BE2C (cell line): ENCODE results near the gene PHACTR1.

Source experiments
- DNase-seq: peaks from one replicate; pipeline ENCODE4 v3.0.0-alpha.2; 2020
- H3K27me3 ChIP-seq: fragments of 250-450 bp; sonication (Bioruptor Pico); 2 replicates; pipeline ENCODE4 v1.5.1; 2020; ENCODE audit warnings: mild to moderate bottlenecking
- H3K36me3 ChIP-seq: fragments of 250-450 bp; sonication (Bioruptor Pico); 2 replicates; pipeline ENCODE4 v1.5.1; 2020; ENCODE audit warnings: mild to moderate bottlenecking
- H3K4me1 ChIP-seq: fragments of 250-450 bp; sonication (Bioruptor Pico); 2 replicates; pipeline ENCODE4 v1.5.1; 2020
- H3K4me3 ChIP-seq: 2 replicates; pipeline ENCODE4 v1.5.1; 2011; ENCODE audit warnings: low read depth, low read length
- H3K9me3 ChIP-seq: fragments of 250-450 bp; sonication (Bioruptor Pico); 2 replicates; pipeline ENCODE4 v1.5.1; 2020
- TF ChIP-seq, protein P1 (sequence below): IDR thresholded peaks from 2 replicates; pipeline ENCODE4 v1.5.1; 2012; ENCODE audit warnings: mild to moderate bottlenecking, low read depth, low read length

The PHACTR1 gene

DNA sequence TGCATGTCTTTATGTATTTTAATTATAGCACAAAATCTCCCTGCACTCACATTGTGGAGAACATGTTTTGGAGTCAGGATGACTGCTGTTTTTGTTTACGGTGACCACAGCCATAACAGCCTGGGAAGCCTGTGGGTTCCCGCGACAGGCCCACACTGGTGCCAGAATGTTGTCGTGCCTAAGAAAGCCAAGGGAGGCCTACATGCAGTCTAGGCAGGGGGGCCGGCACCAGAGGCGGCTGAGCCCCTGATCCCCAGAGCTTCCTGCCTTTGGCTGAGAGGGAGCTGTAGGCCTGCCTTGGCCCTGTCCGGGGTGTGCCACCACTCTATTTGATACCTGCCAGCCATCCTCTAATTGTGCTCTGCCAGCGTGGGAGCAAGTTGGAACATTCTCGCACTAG, 565.1 kb downstream of the PHACTR1 start:
- TF ChIP-seq, protein P1, sequence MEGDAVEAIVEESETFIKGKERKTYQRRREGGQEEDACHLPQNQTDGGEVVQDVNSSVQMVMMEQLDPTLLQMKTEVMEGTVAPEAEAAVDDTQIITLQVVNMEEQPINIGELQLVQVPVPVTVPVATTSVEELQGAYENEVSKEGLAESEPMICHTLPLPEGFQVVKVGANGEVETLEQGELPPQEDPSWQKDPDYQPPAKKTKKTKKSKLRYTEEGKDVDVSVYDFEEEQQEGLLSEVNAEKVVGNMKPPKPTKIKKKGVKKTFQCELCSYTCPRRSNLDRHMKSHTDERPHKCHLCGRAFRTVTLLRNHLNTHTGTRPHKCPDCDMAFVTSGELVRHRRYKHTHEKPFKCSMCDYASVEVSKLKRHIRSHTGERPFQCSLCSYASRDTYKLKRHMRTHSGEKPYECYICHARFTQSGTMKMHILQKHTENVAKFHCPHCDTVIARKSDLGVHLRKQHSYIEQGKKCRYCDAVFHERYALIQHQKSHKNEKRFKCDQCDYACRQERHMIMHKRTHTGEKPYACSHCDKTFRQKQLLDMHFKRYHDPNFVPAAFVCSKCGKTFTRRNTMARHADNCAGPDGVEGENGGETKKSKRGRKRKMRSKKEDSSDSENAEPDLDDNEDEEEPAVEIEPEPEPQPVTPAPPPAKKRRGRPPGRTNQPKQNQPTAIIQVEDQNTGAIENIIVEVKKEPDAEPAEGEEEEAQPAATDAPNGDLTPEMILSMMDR, result no peak
- Histone ChIP-seq H3K4me3 (no peak overlapping the region), H3K27me3 (no peaks in the 10 kb centered on the region), H3K4me1 (no peaks in the 10 kb centered on the region), H3K9me3 (no peaks in the 10 kb centered on the region), H3K36me3 (no peaks in the 10 kb centered on the region)
- DNase-seq, result no peak

DNA sequence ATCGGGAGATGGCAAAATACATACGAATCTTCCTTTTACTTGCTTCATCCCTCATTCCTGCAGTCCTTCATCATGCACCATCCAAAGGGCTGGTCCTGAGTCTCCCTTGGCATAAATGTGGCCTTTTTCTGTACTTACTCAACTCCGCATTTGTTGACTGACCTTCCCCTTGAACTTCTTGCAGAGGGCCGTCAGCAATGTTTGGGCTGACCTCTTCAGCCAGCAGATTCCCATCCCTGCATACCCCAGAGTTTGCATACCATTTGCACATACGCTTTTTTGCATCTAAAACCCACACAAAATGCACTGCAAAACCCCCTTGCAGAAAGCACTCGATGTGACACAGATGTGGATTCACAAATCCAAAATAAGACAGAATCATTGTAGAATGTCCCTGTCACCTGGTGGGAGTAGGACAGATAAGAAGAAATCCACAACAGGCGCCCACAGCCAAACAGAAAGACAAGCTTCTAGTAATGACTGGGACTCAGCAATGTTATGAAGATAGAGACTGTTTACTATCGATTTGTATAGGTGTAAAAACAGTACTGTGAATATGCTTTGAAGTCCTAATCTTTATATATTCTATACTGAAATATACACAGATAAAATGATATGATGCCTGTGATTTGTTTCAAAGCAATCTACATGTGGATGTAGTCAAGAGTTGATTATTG, 566.0 kb downstream of the PHACTR1 start:
- no peaks in the 10 kb centered on the region for H3K9me3 ChIP-seq
- TF ChIP-seq, protein P1, result no peak

DNA sequence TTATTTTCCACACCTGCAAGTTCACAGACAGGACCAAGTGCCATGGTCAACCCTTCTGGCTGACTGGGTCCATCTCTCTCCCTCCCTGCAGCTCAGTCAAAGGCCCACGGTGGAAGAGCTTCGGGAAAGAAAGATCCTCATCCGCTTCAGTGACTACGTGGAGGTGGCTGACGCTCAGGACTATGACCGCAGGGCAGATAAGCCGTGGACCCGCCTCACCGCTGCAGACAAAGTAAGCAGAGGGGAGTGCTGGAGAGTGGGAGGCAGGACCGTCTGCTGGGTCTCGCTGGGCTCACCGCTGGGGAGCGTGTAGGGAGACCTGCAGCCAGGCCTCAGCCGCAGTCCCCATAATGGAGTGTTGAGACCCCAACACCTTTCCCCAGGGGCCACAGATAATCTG, 566.8 kb downstream of the PHACTR1 start:
- no peaks in the 10 kb centered on the region for H3K36me3 ChIP-seq
- no peak for DNase-seq
- no peak overlapping the region for H3K4me3 ChIP-seq
- H3K27me3 ChIP-seq, result no peaks in the 10 kb centered on the region
- no peaks in the 10 kb centered on the region for H3K9me3 ChIP-seq
- TF ChIP-seq, protein P1, result no peak
- no peaks in the 10 kb centered on the region for H3K4me1 ChIP-seq

More for the DNA sequence above, 566.0 kb downstream of the PHACTR1 start:
- Histone ChIP-seq H3K36me3 (no peaks in the 10 kb centered on the region), H3K4me1 (no peaks in the 10 kb centered on the region), H3K4me3 (no peak overlapping the region), H3K27me3 (no peaks in the 10 kb centered on the region)
- no peak for DNase-seq

DNA sequence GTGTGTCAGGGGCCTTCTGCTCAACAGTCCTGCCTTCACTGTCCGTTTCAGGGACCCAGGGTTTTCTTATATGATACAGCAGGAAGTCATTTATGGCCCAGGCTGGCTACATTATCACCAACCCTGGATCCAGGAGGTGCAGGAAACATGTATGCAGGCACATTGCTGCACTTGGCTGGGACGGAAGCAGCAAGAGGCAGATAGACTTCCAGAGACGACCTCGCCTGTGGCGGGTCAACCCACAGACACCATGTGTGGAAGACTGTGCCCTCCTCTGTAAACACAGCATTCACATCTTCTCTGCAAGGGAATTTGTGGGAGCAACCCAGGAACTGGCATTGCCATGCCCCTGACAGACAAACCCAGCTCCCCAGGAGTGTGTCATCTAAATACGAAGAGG, 568.1 kb downstream of the PHACTR1 start:
- TF ChIP-seq, protein P1, result no peak
- Histone ChIP-seq H3K36me3 (no peaks in the 10 kb centered on the region), H3K4me1 (no peaks in the 10 kb centered on the region), H3K9me3 (no peaks in the 10 kb centered on the region), H3K27me3 (no peaks in the 10 kb centered on the region), H3K4me3 (no peak overlapping the region)
- no peak for DNase-seq

DNA sequence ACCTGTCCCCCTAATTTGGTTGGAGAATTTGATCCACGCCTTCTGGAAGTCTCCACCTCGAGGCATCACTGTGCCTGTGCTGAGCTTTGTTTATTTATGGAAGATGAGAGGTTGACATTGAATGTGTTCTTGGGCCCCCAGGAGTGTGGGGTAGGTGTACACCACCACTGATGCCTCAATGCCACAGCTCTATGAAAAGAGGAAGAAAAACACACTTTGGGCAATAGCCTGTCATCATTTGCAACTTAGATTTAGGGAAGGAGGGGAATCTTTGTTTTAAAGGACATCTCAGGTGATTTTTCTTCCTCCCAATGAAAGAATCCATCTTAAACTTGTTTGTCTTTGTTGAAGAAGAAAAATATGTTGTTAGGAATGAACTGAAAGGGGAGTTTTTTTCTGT, 569.1 kb downstream of the PHACTR1 start:
- Histone ChIP-seq H3K4me3 (no peak overlapping the region), H3K4me1 (no peaks in the 10 kb centered on the region), H3K36me3 (no peaks in the 10 kb centered on the region), H3K9me3 (no peaks in the 10 kb centered on the region), H3K27me3 (no peaks in the 10 kb centered on the region)
- DNase-seq, result no peak
- TF ChIP-seq, protein P1, result no peak

DNA sequence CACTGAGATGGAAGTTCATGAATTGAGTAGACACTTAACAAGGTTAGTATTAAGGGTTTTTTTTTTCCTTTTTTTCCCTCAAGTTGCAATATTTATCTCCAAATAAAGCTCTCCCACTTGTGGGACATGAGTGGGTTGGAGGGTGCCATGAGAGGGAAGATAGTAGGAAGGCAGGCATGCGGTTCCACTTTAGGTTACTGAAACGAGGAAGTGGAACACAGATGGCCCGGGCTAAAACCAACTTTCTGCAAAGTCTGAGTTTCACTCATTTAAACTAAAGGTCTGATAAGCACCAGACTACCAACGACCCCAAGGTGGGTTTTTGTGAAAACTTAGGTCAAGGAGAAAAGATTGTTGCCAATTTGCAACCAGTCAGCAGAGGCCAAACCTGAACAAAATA, 569.6 kb downstream of the PHACTR1 start:
- TF ChIP-seq, protein P1, result no peak
- Histone ChIP-seq H3K27me3 (no peaks in the 10 kb centered on the region), H3K4me1 (no peaks in the 10 kb centered on the region), H3K4me3 (no peak overlapping the region), H3K9me3 (no peaks in the 10 kb centered on the region), H3K36me3 (no peaks in the 10 kb centered on the region)
- DNase-seq, result no peak
